ENCODE results near the gene ZNF397.

DNA sequence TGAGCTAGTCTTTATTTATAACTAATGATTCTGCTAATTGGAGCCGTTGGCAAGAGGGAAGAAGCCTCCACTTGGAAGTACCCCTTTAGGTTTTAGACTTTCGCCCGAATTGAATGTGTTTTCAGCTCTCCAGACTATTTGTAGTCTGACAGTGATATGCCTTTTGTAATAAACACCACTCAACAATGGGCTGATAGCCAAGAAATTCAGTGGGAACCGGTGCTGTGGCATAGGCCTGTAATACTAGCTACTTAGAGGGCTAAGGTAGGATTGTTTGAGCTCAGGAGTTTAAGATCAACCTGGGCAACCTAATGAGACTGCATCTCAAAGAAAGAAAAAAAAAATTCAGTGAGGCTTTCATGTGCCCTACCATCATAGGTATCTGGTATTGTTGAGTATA, 62.8 kb downstream of the ZNF397 start:
- no peak for TF ChIP-seq EZH2 (IDR thresholded peaks at IDR 0.05; ENCODE audit: borderline replicate concordance, low read depth, low read length, severe bottlenecking)
- no peak for TF ChIP-seq POLR2AphosphoS5 (IDR thresholded peaks at IDR 0.05; ENCODE audit: insufficient read depth, low read depth, low read length)

Measured in endothelial cell of umbilical vein (primary cell).